Activated CD4-positive, CD25-positive, alpha-beta regulatory T cell treated with anti-CD3 and anti-CD28 coated beads, Interleukin-2, amount 50 U/mL, for 72 hours (primary cell): ENCODE measurements around the gene PCSK2.

Experiments
- DNase-seq: peaks from one replicate; pipeline ENCODE4 v3.0.0; 2021

PCSK2 gene

DNA sequence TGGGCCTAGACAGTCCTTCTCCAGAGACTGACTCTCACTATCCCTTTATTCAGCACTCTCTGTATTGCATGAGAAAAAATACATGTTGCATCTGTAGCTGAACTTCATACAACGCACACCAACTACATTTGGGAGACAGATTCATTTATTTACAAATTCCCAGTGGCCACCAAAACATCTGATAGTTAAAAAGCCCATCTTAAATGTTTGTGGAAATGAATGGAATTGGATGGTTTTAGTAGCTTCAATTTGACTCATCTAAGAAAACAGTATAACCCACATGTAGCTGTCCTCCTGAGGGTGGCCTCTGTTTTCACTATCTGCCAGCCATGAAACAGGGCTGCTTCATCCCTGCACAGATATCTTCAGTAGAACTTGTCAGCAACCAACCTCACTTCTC is 116.3 kb downstream of the PCSK2 start:
- DNase-seq: no peak

DNA sequence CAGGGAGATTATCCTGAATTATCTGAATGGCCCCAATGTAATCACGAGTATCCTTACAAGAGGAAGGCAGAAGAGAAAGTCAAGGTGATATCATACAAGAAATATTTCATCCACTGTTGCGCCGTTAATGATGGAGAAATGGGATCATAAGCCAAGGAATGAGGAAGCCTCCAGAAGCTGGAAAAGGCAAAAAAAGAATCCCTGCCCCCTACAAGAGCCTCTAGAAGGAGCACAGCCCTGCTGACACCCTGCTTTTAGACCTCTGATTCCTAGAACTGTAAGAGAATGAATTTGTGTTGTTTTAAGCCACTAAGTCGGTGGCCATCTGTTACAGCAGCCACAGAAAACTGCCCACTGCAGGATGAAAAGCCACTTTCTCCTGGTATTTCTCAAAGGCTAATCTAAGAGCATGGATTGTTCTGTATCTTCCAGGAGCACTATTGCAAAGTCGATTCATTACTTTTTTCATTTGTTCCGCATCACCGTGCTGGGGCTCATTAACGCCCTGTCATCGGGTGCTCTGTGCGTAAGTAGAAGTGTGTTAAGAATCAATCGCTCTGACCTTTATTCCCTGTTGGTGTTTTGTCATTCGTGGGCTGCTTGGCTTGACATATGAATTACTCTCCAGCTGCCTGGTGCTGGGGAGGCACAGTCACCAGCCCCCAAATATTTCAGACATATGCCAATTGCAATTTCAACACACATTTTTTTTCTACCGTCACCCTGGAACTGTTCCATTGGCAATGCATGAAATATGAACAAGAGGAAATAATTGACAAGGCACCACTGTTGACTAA is 117.0 kb downstream of the PCSK2 start:
- DNase-seq: no peak

DNA sequence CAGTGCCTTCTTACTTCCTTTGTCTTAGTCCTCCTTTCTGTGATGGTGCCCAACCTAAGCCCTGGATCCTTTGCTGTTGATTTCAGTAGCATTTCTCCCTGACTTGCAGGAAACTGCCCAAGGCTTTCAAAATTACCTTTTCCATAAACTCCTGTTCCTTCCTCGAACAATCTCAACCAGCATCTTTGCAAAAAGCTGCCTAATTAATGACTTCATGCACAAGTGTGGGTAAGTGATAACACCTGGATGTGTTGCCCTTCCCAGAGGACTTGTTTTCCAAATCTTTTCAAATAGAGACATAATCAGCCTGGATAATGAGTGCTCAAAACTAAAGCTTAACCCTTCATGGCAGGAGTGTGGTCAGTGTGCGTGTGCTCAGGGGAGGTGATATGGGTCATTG is 118.0 kb downstream of the PCSK2 start:
- DNase-seq: no peak

- no peak for DNase-seq
These were observed 118.5 kb downstream of the PCSK2 start for GRCh38 chr20:17345321-17345720.

GRCh38 chr20:17350321-17350720 is 123.5 kb downstream of the PCSK2 start:
- no peak for DNase-seq

GRCh38 chr20:17357238-17357637 is 130.4 kb downstream of the PCSK2 start:
- DNase-seq: no peak

GRCh38 chr20:17358854-17359253 is 132.0 kb downstream of the PCSK2 start:
- DNase-seq: no peak

DNA sequence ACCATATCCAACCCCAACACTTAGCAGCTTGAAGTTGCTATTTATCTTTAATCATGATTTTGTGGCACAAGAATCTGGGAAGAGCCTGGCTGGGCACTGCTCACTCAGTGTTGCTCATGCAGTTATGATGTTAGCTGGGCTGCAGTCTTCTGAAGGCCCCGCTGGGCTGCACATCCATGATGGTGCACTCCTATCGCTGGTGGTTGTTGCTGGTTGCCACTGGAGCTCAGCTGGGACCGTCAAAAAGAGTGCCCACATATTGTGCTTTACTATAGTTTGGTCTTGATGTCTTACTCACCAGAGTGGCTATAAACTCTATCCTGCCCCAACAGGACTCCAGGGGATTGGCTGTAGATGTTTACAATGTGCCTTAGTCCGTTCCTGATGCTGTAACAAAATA is 137.8 kb downstream of the PCSK2 start:
- no peak for DNase-seq

DNA sequence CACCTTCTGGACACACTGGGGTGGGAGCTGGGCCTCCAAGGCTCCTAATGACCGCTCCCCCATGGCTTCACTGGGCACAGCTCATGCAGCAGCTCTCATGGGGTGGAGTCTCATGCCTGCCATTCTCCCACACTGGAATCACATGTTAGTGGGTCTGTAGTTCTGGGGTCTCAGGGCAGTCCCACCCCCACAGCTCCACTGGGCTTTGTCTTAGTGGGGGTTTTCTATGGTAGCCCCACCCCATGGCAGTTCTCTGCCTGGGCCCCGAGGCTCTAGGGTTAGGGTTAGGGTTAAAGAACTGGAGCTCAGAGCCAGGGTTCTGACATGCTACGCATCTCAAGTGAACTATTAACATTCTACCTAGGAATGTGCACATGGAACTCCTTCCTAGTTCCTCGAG is 139.0 kb downstream of the PCSK2 start:
- DNase-seq: no peak

DNA sequence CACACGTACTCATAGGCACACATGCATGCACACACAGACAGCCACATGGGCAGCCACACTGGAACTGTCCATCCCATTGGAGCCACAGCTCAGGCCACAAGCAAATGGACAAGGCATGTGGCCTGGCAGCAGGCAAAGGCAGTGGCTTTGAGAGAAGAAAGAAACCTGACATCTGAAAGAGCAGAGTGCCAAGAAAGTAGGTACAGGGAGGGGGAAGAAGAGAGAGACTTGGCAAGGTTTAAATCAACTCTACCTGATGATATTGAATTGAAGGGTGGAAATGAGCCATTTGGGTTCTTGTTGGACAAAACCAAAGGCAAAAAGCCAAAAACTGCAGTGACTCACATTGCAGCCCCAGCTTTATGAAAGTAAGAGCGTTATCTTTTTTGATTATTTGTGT is 142.7 kb downstream of the PCSK2 start:
- DNase-seq: no peak

DNA sequence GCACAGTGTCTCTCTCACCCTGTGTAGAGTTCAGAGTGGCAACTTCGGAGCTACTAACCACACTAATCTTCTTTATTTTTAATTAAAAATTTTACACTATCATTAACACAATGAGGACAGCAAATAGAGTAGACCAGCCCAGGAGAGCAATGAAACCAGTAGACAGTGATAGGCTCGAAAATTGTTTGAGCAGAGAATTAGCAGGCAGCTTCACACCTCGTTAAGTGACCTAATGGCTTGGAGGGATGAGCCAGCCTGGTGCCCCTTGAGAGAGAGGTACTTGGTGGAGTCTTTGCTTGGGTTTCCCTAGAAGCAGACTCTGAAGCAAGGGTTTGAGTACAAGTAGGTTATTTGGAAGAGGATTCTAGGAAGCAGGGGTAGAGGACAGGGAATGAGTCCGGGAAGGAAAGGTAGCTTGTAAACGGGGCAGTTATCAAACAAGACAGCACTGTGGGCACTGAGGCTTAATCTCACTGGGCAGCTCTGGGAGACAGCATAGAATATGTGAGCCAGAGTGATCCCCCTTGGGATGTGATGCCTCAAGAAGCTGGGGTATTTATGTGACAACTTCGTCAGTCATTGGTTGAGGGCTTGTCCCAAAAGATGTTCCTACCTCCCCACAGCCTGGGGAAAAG is 146.1 kb downstream of the PCSK2 start:
- no peak for DNase-seq

- DNase-seq: no peak
These were observed 147.2 kb downstream of the PCSK2 start for GRCh38 chr20:17374086-17374485.

DNA sequence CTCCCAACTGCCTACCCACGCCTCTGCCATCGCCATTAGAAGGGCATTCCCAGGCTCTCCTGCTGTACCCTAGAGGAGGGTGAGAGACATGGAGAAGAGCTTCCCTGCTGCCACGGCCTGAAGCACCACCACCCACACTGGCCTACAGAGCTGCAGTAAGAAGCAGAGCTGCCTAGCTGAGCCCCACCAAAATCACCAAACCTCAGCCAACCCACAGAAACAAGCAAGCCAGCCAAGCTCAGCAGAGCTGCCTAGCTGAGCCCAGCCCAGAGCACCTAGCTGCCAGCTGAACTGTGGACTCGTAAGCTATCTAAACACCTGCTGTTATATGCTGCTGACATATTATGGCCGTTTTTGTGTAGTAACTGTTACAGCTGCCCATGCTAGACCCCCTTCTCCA is 149.2 kb downstream of the PCSK2 start:
- DNase-seq: no peak

DNA sequence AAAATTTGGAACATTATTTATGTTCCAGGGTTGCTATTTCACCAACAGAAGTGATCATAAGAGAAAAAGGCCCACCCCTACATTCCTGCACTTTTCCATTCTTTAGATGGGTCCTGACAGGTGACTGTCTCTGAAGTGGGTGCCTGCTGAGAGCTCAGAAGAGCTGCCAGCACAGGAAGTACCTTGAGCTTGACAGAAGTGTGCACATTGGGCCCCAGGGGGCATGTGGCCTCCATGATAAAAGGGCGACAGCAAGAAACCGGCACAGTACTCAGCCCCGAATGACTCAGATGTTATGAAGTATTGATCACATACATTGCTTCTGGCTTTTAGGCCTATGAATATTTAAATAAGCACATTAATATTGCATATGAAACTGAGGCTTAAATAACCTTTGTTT is 150.4 kb downstream of the PCSK2 start:
- no peak for DNase-seq

- DNase-seq: no peak
These were observed 152.8 kb downstream of the PCSK2 start for GRCh38 chr20:17379651-17380050.

DNA sequence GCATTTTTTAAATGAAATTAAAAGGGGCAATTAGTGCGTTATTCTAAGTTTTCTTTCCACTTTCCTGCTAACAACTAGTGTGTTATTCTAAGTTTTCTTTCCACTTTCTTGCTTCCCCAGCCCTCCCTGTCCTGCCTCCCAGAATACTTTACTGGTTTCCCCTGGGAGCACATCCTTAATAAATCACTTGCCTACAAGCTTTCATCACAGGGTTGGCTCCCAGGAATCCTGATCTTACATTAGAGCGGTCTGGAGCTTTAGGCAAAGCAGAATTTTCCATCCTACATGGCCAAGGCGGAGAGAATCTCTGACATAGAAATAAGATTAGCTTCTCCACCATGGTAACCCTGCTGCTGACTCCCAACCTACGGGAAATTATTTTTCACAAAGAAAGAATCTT is 154.0 kb downstream of the PCSK2 start:
- DNase-seq: no peak

- DNase-seq: no peak
These were observed 154.9 kb downstream of the PCSK2 start for GRCh38 chr20:17381724-17382123.

GRCh38 chr20:17385798-17386197 is 159.0 kb downstream of the PCSK2 start:
- DNase-seq: no peak

DNA sequence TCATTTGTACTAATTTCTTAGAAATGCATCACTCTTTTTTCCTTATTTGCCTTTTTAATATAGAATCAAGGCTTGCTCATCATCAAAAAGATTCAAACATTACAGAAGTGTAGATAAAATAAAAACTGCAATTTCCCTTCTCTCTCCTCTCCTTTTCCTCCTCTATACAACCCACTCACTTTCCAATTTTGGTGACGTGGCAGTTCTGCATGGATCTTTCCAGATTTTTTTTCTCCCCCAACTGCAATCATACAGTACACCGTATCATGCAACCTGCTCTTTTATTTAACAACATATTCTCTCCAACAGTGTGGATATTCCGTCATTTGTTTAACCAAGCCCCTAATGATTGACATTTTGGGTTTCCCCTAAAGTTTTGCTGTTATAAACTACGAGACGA is 163.8 kb downstream of the PCSK2 start:
- DNase-seq: no peak

GRCh38 chr20:17391127-17391771 is 164.4 kb downstream of the PCSK2 start:
- DNase-seq: no peak

GRCh38 chr20:17394411-17394810 is 167.6 kb downstream of the PCSK2 start:
- no peak for DNase-seq

DNA sequence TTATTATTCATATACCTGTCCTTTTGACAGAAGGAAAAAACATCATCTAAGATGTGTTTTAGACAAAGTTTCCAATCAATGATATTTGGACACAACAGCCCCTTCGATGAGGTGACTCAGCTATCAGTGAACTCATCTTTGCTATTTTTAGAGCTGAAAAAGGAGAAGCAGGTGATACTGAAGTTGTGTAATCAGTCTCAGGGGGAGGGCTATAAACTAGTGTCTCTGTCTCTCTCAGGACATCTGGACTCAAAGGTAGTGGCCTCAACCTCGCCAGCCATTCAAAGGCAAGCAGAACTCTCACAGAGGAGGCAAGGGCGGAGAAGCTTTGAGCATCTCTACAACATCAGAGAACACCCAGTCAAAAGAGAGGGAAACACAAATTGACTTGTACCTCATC is 168.9 kb downstream of the PCSK2 start:
- no peak for DNase-seq

- DNase-seq: no peak
These were observed 172.6 kb downstream of the PCSK2 start for GRCh38 chr20:17399303-17399985.

DNA sequence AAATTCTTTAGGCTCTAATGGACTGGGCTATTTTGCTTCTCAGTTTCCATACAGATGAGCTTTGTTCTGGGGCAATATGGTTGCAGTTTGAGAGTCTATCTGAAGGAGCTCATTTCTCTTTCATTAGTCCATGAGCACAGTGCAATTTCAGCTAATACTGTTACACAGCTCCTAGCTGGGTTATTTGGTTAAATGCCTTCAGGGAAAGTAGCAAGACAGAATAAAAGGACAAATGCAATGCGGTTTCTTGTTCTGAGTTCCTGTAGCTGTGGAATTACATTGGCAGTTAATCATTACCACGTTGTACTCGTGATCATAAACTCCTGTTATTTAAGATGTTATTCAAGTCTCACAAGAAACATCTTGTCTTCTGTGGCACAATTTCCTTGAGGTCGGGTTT is 176.6 kb downstream of the PCSK2 start:
- DNase-seq: no peak
